RWPE2 (cell line): ENCODE data around the gene SCLY.
A peak's percentile ranks its signal among the peaks of the same experiment; 100 is the strongest.

Experiments
- ATAC-seq: fragments of 200-7000 bp; cut with Tn5 transposase; 3 replicates; pipeline ENCODE4 v1.9.1; 2021; ENCODE audit warnings: low read depth
- DNase-seq: peaks from one replicate; pipeline ENCODE4 v3.0.0-alpha.2; 2020; ENCODE audit warnings: low spot score
- H3K27ac ChIP-seq: fragments of 450-650 bp; 2 replicates; pipeline ENCODE4 v1.5.1; 2017; ENCODE audit warnings: mild to moderate bottlenecking; ENCODE audit not compliant: poor library complexity, severe bottlenecking
- H3K27me3 ChIP-seq: fragments of 250-450 bp; sonication (Bioruptor Pico); 2 replicates; pipeline ENCODE4 v1.5.1; 2021; ENCODE audit warnings: mild to moderate bottlenecking, moderate library complexity; ENCODE audit not compliant: insufficient read depth, poor library complexity, severe bottlenecking
- H3K36me3 ChIP-seq: fragments of 250-450 bp; sonication (Bioruptor Pico); 2 replicates; pipeline ENCODE4 v1.5.1; 2020; ENCODE audit warnings: low read depth, mild to moderate bottlenecking, moderate library complexity
- H3K4me1 ChIP-seq: fragments of 250-450 bp; sonication (Bioruptor Pico); 2 replicates; pipeline ENCODE4 v1.5.1; 2021; ENCODE audit warnings: mild to moderate bottlenecking, moderate library complexity; ENCODE audit not compliant: insufficient read depth, poor library complexity, severe bottlenecking
- H3K4me3 ChIP-seq: fragments of 250-450 bp; sonication (Bioruptor Pico); 2 replicates; pipeline ENCODE4 v1.5.1; 2021; ENCODE audit warnings: mild to moderate bottlenecking, moderate library complexity; ENCODE audit not compliant: severe bottlenecking
- H3K9me3 ChIP-seq: fragments of 250-450 bp; sonication (Bioruptor Pico); 2 replicates; pipeline ENCODE4 v1.5.1; 2021; ENCODE audit warnings: mild to moderate bottlenecking, moderate library complexity; ENCODE audit not compliant: severe bottlenecking
- TF ChIP-seq, protein P1 (sequence below): fragments of 450-650 bp; IDR thresholded peaks from one replicate; pipeline ENCODE4 v1.5.1; 2017; ENCODE audit warnings: mild to moderate bottlenecking, moderate library complexity; ENCODE audit not compliant: poor library complexity, severe bottlenecking

SCLY gene

DNA sequence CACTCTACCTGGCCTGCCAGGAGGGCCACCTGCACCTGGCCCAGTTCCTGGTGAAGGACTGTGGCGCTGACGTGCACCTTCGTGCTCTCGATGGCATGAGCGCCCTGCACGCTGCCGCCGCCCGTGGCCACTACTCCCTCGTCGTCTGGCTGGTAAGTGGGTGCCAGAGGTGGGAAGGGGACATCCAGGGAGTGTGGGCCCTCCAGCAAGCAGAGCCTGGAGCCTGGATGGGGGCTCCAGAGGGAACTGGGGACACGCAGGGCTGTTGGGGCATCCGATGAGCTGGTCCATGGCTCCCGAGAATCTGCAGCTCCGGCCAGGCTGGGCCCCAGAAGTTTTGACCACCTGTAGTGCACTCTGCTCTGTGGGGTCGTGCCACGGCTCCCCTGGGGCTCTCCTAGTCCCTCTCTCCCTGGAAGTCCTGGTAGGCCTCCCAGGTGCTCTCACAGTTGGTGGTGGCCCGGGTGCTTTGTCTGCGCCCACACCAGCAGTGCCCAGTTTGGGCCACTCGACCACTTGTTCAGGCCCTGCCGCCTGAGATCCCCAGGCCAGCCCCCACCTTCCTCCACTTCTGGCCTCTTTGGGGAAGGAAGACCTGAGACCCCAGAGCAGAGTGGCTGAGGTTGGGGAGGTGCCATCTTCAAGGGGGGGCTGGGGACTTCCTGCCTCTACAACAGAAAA lies 44.0 kb downstream of the SCLY start:
- no peaks in the 10 kb centered on the region for H3K9me3 ChIP-seq
- H3K36me3 ChIP-seq = no peaks in the 10 kb centered on the region
- no peak for ATAC-seq
- H3K4me3 ChIP-seq = no peak overlapping the region
- TF ChIP-seq, protein P1, sequence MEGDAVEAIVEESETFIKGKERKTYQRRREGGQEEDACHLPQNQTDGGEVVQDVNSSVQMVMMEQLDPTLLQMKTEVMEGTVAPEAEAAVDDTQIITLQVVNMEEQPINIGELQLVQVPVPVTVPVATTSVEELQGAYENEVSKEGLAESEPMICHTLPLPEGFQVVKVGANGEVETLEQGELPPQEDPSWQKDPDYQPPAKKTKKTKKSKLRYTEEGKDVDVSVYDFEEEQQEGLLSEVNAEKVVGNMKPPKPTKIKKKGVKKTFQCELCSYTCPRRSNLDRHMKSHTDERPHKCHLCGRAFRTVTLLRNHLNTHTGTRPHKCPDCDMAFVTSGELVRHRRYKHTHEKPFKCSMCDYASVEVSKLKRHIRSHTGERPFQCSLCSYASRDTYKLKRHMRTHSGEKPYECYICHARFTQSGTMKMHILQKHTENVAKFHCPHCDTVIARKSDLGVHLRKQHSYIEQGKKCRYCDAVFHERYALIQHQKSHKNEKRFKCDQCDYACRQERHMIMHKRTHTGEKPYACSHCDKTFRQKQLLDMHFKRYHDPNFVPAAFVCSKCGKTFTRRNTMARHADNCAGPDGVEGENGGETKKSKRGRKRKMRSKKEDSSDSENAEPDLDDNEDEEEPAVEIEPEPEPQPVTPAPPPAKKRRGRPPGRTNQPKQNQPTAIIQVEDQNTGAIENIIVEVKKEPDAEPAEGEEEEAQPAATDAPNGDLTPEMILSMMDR = no peak
- DNase-seq = peak; percentile 58
- H3K27me3 ChIP-seq = no peaks in the 10 kb centered on the region
- no peaks in the 10 kb centered on the region for H3K4me1 ChIP-seq
- H3K27ac ChIP-seq = no peak overlapping the region

- DNase-seq = peak; percentile 63
- no peak for ATAC-seq
- no peaks in the 10 kb centered on the region for H3K4me1 ChIP-seq
Measured at GRCh38 chr2:238105506-238106338, 44.9 kb downstream of the SCLY start.

GRCh38 chr2:238106339-238106697 lies 45.5 kb downstream of the SCLY start:
- Histone ChIP-seq H3K4me3 (no peak overlapping the region), H3K9me3 (no peaks in the 10 kb centered on the region), H3K27me3 (no peaks in the 10 kb centered on the region), H3K36me3 (no peaks in the 10 kb centered on the region), H3K4me1 (no peaks in the 10 kb centered on the region), H3K27ac (no peak overlapping the region)
- ATAC-seq (no peak), DNase-seq (peak; percentile 59)
- TF ChIP-seq, protein P1 = no peak

More at GRCh38 chr2:238105506-238106338, 44.9 kb downstream of the SCLY start:
- TF ChIP-seq, protein P1 = no peak
- Histone ChIP-seq H3K36me3 (no peaks in the 10 kb centered on the region), H3K27ac (no peak overlapping the region), H3K9me3 (no peaks in the 10 kb centered on the region), H3K4me3 (no peak overlapping the region), H3K27me3 (no peaks in the 10 kb centered on the region)

DNA sequence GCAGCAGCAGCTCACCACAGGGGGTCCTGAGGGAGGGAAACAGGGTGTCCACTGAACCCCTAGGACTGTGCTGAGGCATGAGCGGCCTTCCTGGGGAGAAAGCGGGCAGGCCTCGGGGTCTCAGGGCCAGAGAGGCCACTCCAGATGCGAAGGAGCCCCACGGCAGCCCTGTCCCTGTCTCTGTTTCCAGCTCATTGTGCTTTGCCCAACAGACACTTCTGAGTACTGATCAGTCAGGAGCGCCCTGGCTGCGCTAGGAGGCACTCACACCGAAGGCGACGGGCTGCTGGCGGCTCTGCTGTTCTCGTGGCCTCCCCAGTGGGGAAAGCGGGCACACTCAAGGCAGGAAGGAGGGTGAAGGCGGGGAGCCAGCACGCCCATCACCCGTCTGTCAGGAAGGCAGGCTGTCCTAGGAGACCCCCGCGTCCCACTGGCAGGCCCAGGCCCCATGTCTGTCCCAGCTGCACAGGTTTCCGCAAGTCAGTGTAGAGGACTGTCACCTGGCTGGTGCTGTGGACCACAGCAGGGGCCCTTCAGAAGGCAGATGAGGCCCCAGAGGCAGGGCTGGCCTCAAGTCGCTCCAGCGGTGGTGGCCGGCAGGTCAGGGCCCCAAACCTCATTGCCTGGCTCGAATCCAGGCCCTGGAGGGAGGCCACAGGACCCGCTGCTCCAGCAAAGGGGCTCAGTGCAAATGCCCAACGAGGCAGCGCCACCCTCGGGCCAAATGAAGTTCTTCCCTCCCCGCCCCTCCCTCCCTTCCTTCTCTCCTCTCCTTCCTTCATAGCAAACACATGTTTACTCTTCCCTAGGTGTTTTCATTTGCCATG lies 46.1 kb downstream of the SCLY start:
- ATAC-seq = no peak
- H3K27ac ChIP-seq = no peak overlapping the region
- no peak overlapping the region for H3K4me3 ChIP-seq

More for the DNA sequence above, 46.1 kb downstream of the SCLY start:
- peaks cover 1% of the 10 kb centered on the region for H3K9me3 ChIP-seq
- no peaks in the 10 kb centered on the region for H3K36me3 ChIP-seq
- TF ChIP-seq, protein P1 = no peak
- H3K27me3 ChIP-seq = no peaks in the 10 kb centered on the region
- H3K4me1 ChIP-seq = no peaks in the 10 kb centered on the region
- peak; percentile 51 for DNase-seq
